Measurements from ENCODE around the gene MYH15. TPM values are rescaled to one million over a fixed set of nuclear protein-coding genes. Genes with fewer than 3 reads are reported as not detected.

MYH15 gene
- total RNA-seq, 3 donors from 2014 or later: not detected

- Histone ChIP-seq H3K4me1 (no peaks in the 10 kb centered on the region), H3K27ac (no peak overlapping the region), H3K9me3 (no peaks in the 10 kb centered on the region), H3K4me3 (no peak overlapping the region), H3K36me3 (no peaks in the 10 kb centered on the region), H3K27me3 (no peaks in the 10 kb centered on the region)
- no peak for TF ChIP-seq CTCF (IDR thresholded peaks at IDR 0.05)
- no peak for TF ChIP-seq POLR2AphosphoS5 (IDR thresholded peaks at IDR 0.05)
- TF ChIP-seq POLR2A (IDR thresholded peaks at IDR 0.05): no peak
- intact Hi-C loops (cut with DNase I; ENCODE audit: low total_unique reads): no loop called here
- DNase-seq (ENCODE audit: low spot score in 2 of 2): no peak
Observed at GRCh38 chr3:108461661-108462111, 48.7 kb downstream of the MYH15 start.

- DNase-seq (ENCODE audit: low spot score in 2 of 2): no peak
- Histone ChIP-seq H3K36me3 (no peaks in the 10 kb centered on the region), H3K4me1 (no peaks in the 10 kb centered on the region), H3K27me3 (no peaks in the 10 kb centered on the region), H3K27ac (no peak overlapping the region), H3K4me3 (no peak overlapping the region), H3K9me3 (no peaks in the 10 kb centered on the region)
- intact Hi-C loops (cut with DNase I; ENCODE audit: low total_unique reads): no loop called here
- TF ChIP-seq CTCF (IDR thresholded peaks at IDR 0.05) (no peak), POLR2AphosphoS5 (IDR thresholded peaks at IDR 0.05) (no peak), POLR2A (IDR thresholded peaks at IDR 0.05) (no peak)
Observed at GRCh38 chr3:108459225-108459624, 51.2 kb downstream of the MYH15 start.

GRCh38 chr3:108455212-108455705 lies 55.1 kb downstream of the MYH15 start:
- Histone ChIP-seq H3K4me1 (no peaks in the 10 kb centered on the region), H3K4me3 (no peak overlapping the region), H3K27ac (no peak overlapping the region), H3K36me3 (no peaks in the 10 kb centered on the region), H3K9me3 (no peaks in the 10 kb centered on the region), H3K27me3 (no peaks in the 10 kb centered on the region)
- TF ChIP-seq CTCF (IDR thresholded peaks at IDR 0.05): no peak
- TF ChIP-seq POLR2A (IDR thresholded peaks at IDR 0.05): no peak
- TF ChIP-seq POLR2AphosphoS5 (IDR thresholded peaks at IDR 0.05): no peak
- intact Hi-C loops (cut with DNase I; ENCODE audit: low total_unique reads): no loop called here
- DNase-seq (ENCODE audit: low spot score in 2 of 2): no peak

GRCh38 chr3:108453565-108453964 lies 56.8 kb downstream of the MYH15 start:
- Histone ChIP-seq H3K4me1 (no peaks in the 10 kb centered on the region), H3K27ac (no peak overlapping the region), H3K4me3 (no peak overlapping the region), H3K36me3 (no peaks in the 10 kb centered on the region), H3K27me3 (no peaks in the 10 kb centered on the region), H3K9me3 (no peaks in the 10 kb centered on the region)
- intact Hi-C loops (cut with DNase I; ENCODE audit: low total_unique reads): no loop called here
- TF ChIP-seq POLR2A (IDR thresholded peaks at IDR 0.05): no peak
- DNase-seq (ENCODE audit: low spot score in 2 of 2): no peak

- H3K27ac ChIP-seq: no peak overlapping the region
- no peaks in the 10 kb centered on the region for H3K4me1 ChIP-seq
- H3K9me3 ChIP-seq: peaks cover 8 to 18% of the 10 kb centered on the region in 2 donors
- H3K36me3 ChIP-seq: no peaks in the 10 kb centered on the region
- no peak for DNase-seq (ENCODE audit: low spot score in 2 of 2)
- H3K4me3 ChIP-seq: no peak overlapping the region
- H3K27me3 ChIP-seq: no peaks in the 10 kb centered on the region
- no peak for TF ChIP-seq POLR2A (IDR thresholded peaks at IDR 0.05)
- TF ChIP-seq POLR2AphosphoS5 (IDR thresholded peaks at IDR 0.05): no peak
- no peak for TF ChIP-seq CTCF (IDR thresholded peaks at IDR 0.05)
- intact Hi-C loops (cut with DNase I; ENCODE audit: low total_unique reads): no loop called here
Observed at GRCh38 chr3:108450444-108450843, 60.0 kb downstream of the MYH15 start.

DNA sequence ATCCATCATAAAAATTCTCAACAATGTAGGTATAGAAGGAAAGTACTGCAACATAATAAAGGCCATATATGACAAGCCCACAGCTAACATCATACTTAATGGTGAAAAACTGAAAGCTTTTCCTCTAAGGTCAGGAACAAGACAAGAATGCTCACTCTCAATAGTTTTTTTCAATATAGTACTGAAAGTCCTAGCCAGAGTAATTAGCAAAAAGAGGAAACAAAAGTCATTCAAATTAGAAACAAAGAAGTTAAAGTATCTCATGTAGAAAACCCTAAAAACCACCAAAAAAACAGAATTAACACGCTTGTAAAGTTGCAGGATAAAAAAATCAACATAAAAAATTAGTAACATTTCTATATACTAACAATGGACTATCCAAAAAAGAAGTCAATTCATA lies 61.8 kb downstream of the MYH15 start:
- intact Hi-C loops (cut with DNase I; ENCODE audit: low total_unique reads): no loop called here
- Histone ChIP-seq H3K4me3 (no peak overlapping the region), H3K9me3 (peaks cover 8 to 18% of the 10 kb centered on the region in 2 donors)

More for the DNA sequence above, 61.8 kb downstream of the MYH15 start:
- Histone ChIP-seq H3K4me1 (no peaks in the 10 kb centered on the region), H3K27ac (no peak overlapping the region), H3K27me3 (no peaks in the 10 kb centered on the region), H3K36me3 (no peaks in the 10 kb centered on the region)
- TF ChIP-seq POLR2AphosphoS5 (IDR thresholded peaks at IDR 0.05) (no peak), CTCF (IDR thresholded peaks at IDR 0.05) (no peak), POLR2A (IDR thresholded peaks at IDR 0.05) (no peak)
- DNase-seq (ENCODE audit: low spot score in 2 of 2): no peak

Measured in breast epithelium (tissue), 4 donors.